Activated CD8-positive, alpha-beta memory T cell treated with anti-CD3 and anti-CD28 coated beads, Interleukin-2, amount 50 U/mL, for 1 hour (primary cell): ENCODE data around the gene OR2F1.

Experiments used
- DNase-seq: peaks from one replicate; pipeline ENCODE4 v3.0.0-alpha.2; 2020; ENCODE audit errors: extremely low read depth

Gene OR2F1

DNA sequence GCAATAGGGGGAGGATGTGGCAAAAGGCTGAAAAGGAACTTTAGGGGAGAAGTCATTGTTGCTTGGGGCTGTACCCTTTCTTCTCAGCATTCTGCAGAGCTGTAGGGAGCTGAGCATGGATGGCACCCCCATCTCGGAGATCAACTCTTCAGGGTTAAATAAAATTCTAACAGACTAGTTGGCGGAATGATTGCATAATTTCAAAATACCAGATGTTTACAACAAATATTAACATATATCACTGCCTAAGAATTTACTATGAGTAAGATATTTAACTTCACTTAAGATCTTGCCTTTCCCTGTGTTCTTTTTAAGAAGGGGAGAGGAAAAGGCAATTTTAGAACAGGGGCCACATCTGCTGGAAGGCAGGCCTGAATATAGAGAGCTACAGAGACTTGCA lies 509 bp upstream of the OR2F1 start:
- no peak for DNase-seq

- DNase-seq = no peak
Measured at GRCh38 chr7:143958781-143959180, 4.1 kb downstream of the OR2F1 start.

DNA sequence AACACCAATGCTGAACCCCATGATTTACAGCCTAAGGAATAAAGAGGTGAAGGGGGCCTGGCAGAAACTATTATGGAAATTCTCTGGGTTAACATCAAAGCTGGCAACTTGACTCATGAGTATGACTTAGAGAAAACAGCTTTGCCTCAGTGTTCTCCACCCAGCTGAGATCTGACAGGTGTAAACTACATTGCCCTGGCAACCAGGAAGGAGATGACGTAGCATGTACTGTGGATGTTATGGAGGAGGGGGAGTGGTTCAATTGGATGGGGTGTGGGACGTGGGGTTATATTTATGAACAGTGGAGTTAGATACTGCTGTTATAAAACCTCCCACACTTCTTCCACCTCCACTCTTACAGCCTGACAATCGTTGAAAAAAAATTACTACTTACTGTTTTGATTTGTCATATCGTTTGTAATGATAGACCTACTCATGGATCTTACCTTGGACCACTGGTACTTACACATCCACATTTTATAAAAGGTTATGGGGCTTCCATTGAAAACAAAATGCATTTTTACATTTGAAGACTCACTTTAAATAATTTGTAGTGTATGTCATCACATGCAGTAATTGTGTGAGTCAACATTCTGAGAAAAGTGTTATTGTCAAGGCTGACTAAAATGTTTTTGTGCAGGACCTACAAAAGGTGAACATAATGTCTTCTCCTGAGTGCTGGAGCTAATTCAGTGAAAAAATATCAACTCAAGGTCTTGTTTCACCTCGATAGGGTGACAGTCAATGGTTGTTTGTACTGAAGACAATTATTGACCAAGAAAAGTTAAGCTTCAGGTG lies 6.4 kb downstream of the OR2F1 start:
- DNase-seq = no peak

GRCh38 chr7:143965280-143965679 lies 10.6 kb downstream of the OR2F1 start:
- no peak for DNase-seq

DNA sequence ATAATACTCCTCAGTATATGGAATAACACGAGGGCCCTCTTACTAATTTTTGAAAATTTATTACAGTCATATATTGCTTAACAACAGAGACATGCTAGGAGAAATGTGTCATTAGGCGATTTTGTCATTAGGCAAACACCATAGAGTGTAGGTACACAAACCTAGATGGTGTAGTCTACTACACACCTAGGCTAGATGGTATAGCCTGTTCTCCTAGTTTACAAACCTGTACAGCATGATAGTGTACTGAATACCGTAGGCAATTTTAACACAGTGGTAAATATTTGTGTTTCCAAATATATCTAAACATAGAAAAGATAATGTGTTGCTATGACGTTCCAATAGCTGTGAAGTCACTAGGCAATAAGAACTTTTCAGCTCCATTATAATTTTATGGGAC lies 12.8 kb downstream of the OR2F1 start:
- DNase-seq = no peak

- DNase-seq = no peak
Measured at GRCh38 chr7:143973870-143974416, 19.3 kb downstream of the OR2F1 start.

DNA sequence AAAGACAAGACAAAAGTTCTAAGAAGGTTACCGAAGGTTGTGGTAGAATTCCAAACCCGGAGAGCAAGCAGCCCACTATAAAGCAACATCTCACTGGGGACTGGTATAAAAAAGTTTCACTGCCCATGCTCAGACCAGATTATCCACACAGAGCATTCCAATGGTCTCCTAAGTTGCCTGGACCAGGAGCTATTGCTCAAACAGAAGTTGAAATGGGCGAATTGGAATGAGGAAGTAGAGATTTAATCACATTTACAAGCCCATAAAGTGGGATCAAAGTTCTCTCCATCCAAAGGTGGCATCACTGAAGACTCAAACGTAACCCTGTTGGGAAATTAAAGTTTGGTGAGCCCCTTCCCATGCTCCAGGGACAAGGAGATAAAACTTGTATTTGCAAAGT lies 19.8 kb downstream of the OR2F1 start:
- DNase-seq = no peak

DNA sequence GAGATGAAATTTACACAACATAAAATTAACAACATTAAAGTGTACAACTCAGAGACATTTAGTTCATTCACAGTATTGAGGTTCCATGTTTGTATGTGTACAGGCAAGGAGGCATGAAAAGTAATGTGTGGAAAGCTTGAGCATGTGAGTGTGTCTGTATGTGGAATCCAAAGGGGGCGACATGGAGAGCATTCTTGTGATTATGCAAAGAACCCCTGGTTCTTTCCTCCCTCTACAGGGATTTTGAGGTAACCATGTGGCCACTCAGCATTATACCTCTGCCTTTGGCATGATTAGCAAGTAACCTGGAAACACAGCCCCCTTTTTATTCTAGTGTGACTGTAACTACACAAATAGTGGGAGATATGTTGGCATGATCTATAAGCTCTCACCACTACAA lies 21.0 kb downstream of the OR2F1 start:
- no peak for DNase-seq

DNA sequence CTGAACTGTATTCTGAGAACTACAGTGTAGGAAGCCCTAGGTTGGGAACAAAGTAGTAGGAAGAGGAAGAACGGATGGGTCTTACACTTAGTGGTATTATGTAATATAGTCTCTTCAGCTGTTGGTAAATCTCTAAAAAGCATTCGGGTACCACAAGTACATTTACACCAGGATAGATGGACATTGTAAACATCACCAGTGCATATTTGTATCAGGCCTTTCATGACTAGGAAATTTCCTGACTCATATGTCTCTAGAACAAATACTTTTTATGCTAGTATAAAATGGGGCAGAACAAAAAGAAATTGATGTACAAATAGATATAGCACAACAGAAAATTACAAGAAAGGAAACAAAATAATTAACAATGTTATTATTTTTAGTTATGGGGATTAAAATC lies 23.9 kb downstream of the OR2F1 start:
- no peak for DNase-seq

DNA sequence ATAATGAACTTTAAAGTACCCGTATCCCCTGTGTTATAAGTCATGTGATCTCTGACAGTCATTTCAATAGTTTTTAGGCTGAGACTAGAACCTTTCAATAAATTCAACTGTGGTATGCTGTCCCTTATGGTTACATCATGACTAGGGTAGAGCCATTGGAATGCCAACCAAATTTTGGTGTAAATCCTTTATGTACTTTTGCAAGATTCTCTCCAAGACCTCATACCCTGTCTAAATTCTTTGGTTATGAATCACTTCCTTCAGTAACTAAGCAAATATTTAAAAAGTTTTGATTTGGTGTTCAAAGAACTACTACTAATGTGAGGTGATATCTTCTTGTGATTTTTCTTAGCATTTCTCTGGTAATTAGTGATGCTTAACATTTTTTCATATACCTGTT lies 24.7 kb downstream of the OR2F1 start:
- no peak for DNase-seq

DNA sequence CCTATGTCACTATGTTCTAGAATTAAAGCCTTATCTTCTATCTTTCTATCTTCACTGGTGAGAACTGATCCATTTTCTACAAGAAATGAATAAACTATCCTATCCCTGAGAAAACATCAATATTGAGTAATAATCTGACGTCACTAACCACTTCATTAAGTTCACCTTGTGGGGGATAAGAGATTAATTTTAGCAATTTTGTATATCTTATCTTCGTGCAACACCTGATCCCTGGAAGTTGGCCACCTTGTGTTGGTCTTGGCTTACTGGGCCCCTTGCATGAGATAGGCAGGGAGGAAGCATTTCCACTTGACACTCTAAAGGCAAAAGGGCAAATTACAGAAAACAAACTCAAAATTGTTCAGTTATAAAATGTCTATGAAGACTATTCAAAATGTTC lies 25.4 kb downstream of the OR2F1 start:
- DNase-seq = no peak

DNA sequence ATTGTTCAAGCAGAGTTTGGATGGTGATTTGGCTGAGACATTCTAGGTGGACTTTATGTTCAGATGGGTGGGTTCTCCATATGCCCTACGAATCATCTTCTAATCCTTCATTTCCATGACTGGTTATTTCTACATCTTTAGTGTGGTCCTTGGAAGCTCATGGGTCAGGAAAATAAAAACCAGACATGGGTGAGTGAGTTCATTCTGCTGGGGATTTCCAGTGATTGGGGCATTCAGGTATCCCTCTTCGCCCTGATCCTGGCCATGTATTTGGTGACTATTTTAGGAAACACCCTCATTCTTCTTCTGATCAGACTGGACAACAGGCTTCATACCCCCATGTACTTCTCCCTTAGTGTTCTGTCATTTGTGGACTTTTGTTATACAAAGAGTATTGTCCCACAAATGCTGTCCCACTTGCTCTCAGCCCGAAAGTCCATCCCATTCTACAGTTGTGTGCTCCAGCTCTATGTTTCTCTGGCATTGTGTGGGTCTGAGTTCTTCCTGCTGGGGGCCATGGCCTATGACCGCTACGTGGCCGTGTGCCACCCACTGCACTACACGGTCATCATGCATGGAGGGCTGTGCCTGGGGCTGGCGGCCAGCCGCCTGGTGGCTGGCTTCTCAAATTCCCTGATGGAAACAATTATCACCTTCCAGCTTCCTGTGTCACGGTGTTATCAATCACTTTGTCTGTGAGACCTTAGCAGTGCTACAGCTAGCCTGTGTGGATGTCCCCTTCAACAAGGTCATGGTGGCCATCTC lies 26.3 kb downstream of the OR2F1 start:
- DNase-seq = no peak

DNA sequence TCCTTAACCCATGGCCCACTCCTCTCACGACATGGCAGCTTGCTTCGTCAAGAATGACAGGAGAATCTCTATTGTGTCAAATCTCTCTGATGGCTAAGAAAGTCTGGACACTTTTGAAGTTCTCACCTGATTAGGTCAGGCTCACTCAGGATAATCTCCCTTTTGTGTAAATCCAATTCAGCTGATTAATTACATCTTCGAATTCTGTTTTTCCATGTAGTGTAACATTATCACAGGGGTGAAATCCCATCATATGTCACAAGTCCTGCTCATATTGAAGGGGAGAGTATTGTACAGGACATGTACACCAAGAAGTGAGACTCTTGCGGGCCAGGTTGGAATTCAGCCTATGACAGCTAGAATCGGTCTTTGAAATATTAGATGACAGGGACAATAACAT lies 29.3 kb downstream of the OR2F1 start:
- no peak for DNase-seq

DNA sequence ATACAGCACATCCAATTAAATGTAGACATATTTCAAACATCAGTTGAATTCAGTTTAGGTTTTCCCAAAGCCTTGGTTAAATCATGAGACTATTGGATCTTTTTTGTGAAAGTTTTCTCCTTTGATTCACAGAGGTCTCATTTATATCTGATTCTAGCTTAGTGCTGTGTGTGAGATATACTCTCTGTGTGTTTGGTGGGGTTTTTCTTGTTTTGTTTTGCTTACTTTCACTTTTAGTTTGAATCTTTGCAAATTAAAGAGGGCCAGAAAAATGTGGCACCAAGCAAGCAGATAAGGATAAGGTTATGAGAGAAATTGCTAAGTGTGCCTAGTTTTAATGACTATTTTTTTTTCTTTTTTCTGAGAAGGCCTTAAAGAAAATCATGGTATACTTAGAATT lies 32.9 kb downstream of the OR2F1 start:
- no peak for DNase-seq

DNA sequence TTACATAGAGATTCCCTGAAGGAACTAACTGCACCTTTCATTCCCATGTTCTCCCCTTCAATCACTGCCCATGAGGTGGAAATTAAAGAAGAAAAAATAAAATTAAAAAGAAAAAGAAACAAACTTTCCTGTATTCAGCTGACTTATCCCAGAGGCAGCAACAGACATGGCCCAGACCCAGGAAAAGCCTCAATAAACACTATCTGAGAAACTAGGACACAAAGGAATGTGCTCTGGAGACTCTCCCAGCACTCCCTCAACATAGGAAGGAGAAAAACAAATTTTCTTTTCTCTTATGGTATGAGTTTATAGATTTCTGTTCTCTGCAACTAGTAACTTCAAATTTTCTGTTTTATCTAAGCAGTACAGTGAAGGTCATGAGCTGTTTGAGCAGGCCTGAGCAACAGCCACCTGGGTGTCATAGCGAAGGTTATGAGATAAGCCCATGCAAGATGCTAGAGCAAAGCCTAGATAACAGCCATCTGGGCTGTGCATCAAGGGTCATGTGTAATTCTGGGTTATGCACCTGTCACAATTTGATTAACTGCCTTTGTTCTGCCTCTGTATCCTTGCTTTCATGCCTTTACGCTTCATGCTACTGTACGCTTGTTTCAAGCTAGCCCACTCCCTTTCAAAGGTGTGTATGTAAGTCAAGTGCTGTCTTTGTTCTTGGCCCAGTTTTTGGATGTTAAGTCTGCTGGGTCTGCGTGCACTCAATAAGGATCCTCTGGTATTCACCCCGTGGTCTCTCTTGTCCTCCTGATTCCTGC lies 34.5 kb downstream of the OR2F1 start:
- DNase-seq = no peak

GRCh38 chr7:143992670-143993069 lies 38.0 kb downstream of the OR2F1 start:
- no peak for DNase-seq

DNA sequence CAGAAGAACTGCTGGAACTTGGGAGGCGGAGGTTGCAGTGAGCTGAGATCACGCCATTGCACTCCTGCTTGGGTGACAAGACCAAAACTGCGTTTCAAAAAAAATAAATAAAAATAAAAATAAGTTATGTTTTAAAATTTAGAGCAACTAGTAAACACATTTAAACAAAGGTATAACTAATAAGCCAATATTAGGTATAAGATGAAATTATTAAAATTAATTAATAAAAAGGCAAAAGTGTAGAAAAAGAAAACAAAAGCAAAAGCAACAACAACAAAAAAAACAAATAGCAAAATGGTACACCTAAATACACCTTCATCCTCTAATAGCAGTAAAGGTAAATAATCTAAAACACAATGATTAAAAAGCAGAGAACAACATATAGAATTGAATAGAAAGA lies 39.3 kb downstream of the OR2F1 start:
- no peak for DNase-seq

DNA sequence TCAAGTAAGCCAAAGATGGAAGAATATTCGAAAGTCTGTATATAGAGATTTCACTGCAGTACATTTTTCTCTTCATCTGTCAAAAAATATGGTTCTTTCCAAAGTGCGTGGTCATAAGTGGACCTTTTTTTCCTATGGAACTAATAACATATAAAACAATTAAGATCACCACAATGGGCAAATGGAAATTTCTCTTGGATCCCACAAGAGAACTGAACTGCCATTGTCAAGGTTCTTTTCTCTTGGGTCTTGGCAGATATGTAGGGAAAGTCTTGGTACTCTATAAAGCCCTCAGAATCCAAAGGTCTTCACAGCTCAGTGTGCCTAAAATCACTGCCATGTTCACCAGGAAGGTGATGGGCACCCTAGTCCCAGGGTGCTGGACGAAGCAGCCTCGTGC lies 45.4 kb downstream of the OR2F1 start, which contains the start of gene OR6B1:
OR6B1 (plus strand) TSS at position 301 of the 400 bp plus-strand sequence. CDS start 3,677 bp downstream, outside the sequence.
- DNase-seq = no peak

DNA sequence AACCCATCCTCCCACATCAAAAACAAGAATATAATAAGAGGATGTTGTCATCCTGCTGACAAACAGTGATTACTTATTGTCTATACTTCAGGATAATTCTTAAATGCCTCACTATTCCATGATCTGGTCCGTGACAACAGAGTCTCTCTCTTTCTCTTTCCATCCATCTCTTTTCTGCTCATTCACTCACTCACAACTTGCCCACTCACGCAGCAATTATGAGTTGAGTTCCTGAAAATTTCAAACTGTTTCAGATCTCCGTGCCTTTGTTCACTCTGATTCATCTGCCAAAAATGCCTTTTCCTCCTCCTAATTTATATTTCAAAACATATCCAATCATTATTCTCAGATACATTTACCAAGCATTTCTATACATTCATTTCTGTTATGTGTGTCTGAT lies 46.9 kb downstream of the OR2F1 start:
- DNase-seq = no peak

DNA sequence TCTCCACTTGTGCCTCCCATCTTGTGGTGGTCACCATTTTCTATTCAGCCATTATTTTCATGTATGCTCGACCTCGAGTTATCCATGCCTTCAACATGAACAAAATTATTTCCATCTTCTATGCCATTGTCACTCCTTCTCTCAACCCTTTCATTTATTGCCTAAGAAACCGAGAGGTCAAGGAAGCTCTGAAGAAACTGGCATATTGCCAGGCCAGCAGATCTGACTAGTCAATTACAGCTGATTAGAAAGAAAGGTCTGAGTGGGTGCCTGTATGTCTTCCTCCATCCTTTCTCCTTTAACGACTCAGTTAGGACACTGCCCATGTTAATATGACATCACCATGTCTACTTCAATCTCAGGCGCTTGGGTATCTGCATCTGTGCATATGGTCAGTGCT lies 50.1 kb downstream of the OR2F1 start:
- no peak for DNase-seq

GRCh38 chr7:144006029-144006691 lies 51.5 kb downstream of the OR2F1 start:
- no peak for DNase-seq

DNA sequence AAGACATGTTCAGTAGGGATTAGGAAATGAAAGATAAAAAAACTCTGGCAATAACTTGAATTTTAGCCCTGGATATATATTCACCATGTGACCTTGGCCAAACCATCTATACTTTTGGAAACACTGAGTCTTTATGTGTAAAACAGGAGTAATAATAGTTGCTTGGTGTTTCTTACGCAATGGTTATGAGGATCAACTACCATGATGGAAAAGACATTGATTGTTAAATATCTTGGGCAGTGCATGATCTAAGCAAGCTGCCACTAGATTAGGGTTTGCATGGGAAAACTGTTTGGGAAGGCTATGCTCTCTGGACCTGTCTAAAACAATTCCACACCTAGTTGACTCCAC lies 52.0 kb downstream of the OR2F1 start:
- DNase-seq = no peak
